Gastroesophageal sphincter (tissue), 4 donors: ENCODE data around the gene ANTXR2. TPM values are rescaled to one million over a fixed set of nuclear protein-coding genes. Genes with fewer than 3 reads are reported as not detected.

Experiments used
- ATAC-seq: fragments of 150-250 bp; one replicate; pipeline ENCODE4 v1.9.1; 2016; ENCODE audit warnings: mild to moderate bottlenecking, moderate library complexity
- H3K27ac ChIP-seq, 4 donors: fragments of 200-600 bp; sonication (generic) in 3 of 4; 1 replicate in 3 of 4; 2 replicates in 1 of 4; pipeline ENCODE4 v1.5.1; 2016 to 2019
- H3K27me3 ChIP-seq: fragments of 200-600 bp; sonication (generic); one replicate; pipeline ENCODE4 v1.5.1; 2019
- H3K36me3 ChIP-seq, 2 donors: fragments of 200-600 bp; sonication (generic); one replicate each; pipeline ENCODE4 v1.5.1; 2019; ENCODE audit warnings: control low read depth in 1 of 2
- H3K4me1 ChIP-seq, 3 donors: fragments of 200-600 bp; sonication (generic); 1 replicate in 2 of 3; 2 replicates in 1 of 3; pipeline ENCODE4 v1.5.1; 2016 to 2019; ENCODE audit warnings: control low read depth in 2 of 3
- H3K4me3 ChIP-seq, 2 donors: fragments of 200-600 bp; sonication (generic); one replicate each; pipeline ENCODE4 v1.5.1; 2019; ENCODE audit warnings: mild to moderate bottlenecking in 1 of 2, moderate library complexity in 1 of 2
- H3K9me3 ChIP-seq, 3 donors: fragments of 200-600 bp; sonication (generic); one replicate each; pipeline ENCODE4 v1.5.1; 2017 to 2019; ENCODE audit warnings: control low read depth in 2 of 3
- EP300 ChIP-seq: sonication (generic); formaldehyde crosslinking; IDR thresholded peaks from one replicate; pipeline ENCODE4 v1.6.1; 2017; ENCODE audit warnings: antibody characterized with exemption, mild to moderate bottlenecking
- POLR2A ChIP-seq, 2 donors: fragments of 450-650 bp; IDR thresholded peaks; one replicate each; pipeline ENCODE4 v1.6.1; 2017; ENCODE audit warnings: antibody characterized with exemption in 2 of 2, mild to moderate bottlenecking in 2 of 2, moderate library complexity in 1 of 2
- POLR2AphosphoS5 ChIP-seq: sonication (generic); formaldehyde crosslinking; IDR thresholded peaks from one replicate; pipeline ENCODE4 v1.6.1; 2017; ENCODE audit warnings: antibody characterized with exemption
- WGBS, 2 donors: methylation state at CpG; one replicate each; pipeline ENCODE4 v1.1.5; 2018; ENCODE audit warnings: low coverage in 1 of 2; 5-methylcytosine and 5-hydroxymethylcytosine counted together
- total RNA-seq, 4 donors: library from RNA; depleted of rRNA; stranded (reverse); fragments of >200 nt; gene quantifications; one replicate each; pipeline ENCODE4 v1.1.0, GENCODE V29; 2016
- TF ChIP-seq, protein P1 (sequence below), 4 experiments: fragments of 200-600 bp in 2 of 4; fragments of 450-650 bp in 2 of 4; sonication (generic) in 1 of 4; IDR thresholded peaks; one replicate each; pipeline ENCODE4 v1.5.1; 2017 to 2019; ENCODE audit warnings: antibody characterized with exemption in 4 of 4, mild to moderate bottlenecking in 2 of 4, moderate library complexity in 2 of 4

Gene ANTXR2
- total RNA-seq, 4 donors from 2014 or later, result 440 to 611 (median 501) TPM

DNA sequence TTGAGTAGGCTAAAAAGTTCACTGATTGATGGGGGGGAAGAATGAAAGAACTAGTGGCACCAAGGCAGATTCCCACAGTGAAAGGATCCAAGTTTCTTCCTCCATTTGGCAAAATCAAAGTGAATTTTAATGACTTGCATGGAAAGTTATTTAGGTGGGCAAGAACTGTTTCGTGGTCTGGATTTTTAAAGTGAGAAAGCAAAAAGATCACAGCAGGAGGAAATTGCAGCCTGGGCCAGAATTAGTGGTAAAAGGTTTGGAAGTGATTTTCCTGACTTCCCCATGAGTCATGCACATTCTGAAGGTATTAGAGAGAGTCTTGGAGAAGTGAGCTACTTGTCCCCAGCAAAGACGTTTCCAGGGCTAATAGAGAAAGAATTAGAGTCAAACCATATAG lies 207.8 kb downstream of the ANTXR2 start:
- no peaks in the 10 kb centered on the region for H3K9me3 ChIP-seq
- ATAC-seq, result no peak
- peaks cover 0 to 11% (median 0%) of the 10 kb centered on the region in 3 donors for H3K4me1 ChIP-seq
- TF ChIP-seq POLR2A (IDR thresholded peaks at IDR 0.05) (no peak), EP300 (no peak), POLR2AphosphoS5 (no peak)
- TF ChIP-seq, protein P1, sequence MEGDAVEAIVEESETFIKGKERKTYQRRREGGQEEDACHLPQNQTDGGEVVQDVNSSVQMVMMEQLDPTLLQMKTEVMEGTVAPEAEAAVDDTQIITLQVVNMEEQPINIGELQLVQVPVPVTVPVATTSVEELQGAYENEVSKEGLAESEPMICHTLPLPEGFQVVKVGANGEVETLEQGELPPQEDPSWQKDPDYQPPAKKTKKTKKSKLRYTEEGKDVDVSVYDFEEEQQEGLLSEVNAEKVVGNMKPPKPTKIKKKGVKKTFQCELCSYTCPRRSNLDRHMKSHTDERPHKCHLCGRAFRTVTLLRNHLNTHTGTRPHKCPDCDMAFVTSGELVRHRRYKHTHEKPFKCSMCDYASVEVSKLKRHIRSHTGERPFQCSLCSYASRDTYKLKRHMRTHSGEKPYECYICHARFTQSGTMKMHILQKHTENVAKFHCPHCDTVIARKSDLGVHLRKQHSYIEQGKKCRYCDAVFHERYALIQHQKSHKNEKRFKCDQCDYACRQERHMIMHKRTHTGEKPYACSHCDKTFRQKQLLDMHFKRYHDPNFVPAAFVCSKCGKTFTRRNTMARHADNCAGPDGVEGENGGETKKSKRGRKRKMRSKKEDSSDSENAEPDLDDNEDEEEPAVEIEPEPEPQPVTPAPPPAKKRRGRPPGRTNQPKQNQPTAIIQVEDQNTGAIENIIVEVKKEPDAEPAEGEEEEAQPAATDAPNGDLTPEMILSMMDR (IDR thresholded peaks at IDR 0.05), result no peak
- no peak overlapping the region for H3K4me3 ChIP-seq
- H3K27me3 ChIP-seq, result no peaks in the 10 kb centered on the region
- no peaks in the 10 kb centered on the region for H3K36me3 ChIP-seq
- WGBS, 2 donors, result 21 to 23% methylated on average over 2 of the region's 2 CpGs
- no peak overlapping the region for H3K27ac ChIP-seq

DNA sequence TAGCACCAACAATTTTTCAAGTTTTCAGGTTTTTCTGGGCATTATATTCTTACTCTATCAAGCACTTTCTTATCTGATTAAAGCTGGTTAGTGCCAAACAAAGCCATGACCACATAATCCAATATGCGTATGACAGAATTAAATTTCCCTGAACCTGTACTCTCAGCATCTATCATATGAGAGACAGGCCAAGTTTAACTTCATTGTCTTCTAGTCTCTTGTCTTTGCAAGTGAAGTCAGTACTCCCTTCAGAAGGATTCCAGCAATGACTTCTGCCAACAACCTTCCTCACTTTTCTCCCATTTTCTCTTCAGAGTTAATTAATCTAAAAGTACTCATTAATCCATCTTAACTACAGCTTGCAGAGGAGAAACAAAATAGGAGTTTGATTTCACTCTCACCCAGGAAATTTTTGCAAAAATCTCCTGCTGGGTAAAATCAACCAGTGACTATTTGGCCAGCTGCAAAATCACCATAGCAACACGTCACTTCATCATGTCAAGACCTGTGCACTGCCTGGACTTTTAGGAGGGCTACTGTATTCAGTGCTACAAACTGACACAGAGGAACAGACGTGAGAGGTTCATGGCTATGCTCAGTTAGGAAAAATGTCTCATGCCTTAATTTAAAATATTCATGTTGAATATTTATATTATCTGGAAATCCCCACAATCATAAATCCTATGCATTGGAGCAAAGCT lies 208.4 kb downstream of the ANTXR2 start:
- no peak for ATAC-seq
- 51 to 66% methylated on average over 3 of the region's 3 CpGs for WGBS, 2 donors
- Histone ChIP-seq H3K36me3 (no peaks in the 10 kb centered on the region), H3K9me3 (no peaks in the 10 kb centered on the region), H3K27me3 (no peaks in the 10 kb centered on the region), H3K27ac (no peak overlapping the region), H3K4me1 (peaks cover 0 to 11% (median 0%) of the 10 kb centered on the region in 3 donors), H3K4me3 (no peak overlapping the region)
- TF ChIP-seq POLR2A (IDR thresholded peaks at IDR 0.05) (no peak), EP300 (no peak), POLR2AphosphoS5 (no peak)
- TF ChIP-seq, protein P1 (IDR thresholded peaks at IDR 0.05), result no peak

DNA sequence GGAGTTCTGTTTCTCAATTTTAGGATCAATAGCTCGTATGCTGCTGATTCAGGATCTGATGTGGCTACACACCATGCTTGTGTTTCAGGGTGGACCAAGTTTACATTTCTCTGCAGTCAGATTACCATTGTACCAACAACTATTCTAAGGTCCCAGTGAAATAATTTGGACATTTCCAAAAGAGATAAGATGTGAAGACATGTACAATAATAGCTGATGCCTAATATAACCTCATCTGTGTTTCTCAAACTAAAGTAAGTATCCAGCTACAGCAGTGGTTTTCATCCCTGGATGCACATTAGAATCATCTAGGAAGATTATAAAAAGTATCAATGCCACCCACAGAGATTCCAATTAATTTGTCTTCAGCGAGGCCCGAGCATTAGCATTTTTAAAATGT lies 209.7 kb downstream of the ANTXR2 start:
- 78 to 89% methylated on average over 3 of the region's 3 CpGs for WGBS, 2 donors
- Histone ChIP-seq H3K27me3 (no peaks in the 10 kb centered on the region), H3K9me3 (no peaks in the 10 kb centered on the region), H3K36me3 (no peaks in the 10 kb centered on the region), H3K27ac (no peak overlapping the region), H3K4me1 (peaks cover 0 to 11% (median 0%) of the 10 kb centered on the region in 3 donors), H3K4me3 (no peak overlapping the region)
- no peak for ATAC-seq
- TF ChIP-seq, protein P1 (IDR thresholded peaks at IDR 0.05), result no peak
- no peak for TF ChIP-seq POLR2AphosphoS5
- TF ChIP-seq EP300, result no peak
- TF ChIP-seq POLR2A (IDR thresholded peaks at IDR 0.05), result no peak

GRCh38 chr4:79862821-79863220 lies 210.2 kb downstream of the ANTXR2 start:
- no peak for ATAC-seq

More at GRCh38 chr4:79862821-79863220, 210.2 kb downstream of the ANTXR2 start:
- Histone ChIP-seq H3K9me3 (no peaks in the 10 kb centered on the region), H3K27me3 (no peaks in the 10 kb centered on the region), H3K27ac (no peak overlapping the region), H3K4me1 (peaks cover 0 to 11% (median 0%) of the 10 kb centered on the region in 3 donors), H3K36me3 (no peaks in the 10 kb centered on the region), H3K4me3 (no peak overlapping the region)
- WGBS, 2 donors, result 50 to 89% methylated on average over 3 of the region's 3 CpGs
- TF ChIP-seq, protein P1 (IDR thresholded peaks at IDR 0.05), result no peak
- TF ChIP-seq POLR2A (IDR thresholded peaks at IDR 0.05) (no peak), POLR2AphosphoS5 (no peak), EP300 (no peak)
